ENCODE data around the gene ATG2A. TPM values are rescaled to one million over a fixed set of nuclear protein-coding genes. Genes with fewer than 3 reads are reported as not detected.

The ATG2A gene
- total and polyA plus RNA-seq, 12 donors = 3.6 to 43.5 (median 33.1) TPM

- Histone ChIP-seq H3K4me3 (no peak overlapping the region), H3K27me3 (no peaks in the 10 kb centered on the region), H3K27ac (no peak overlapping the region), H3K36me3 (replicated peaks in 1 of 2) (no peaks in the 10 kb centered on the region), H3K4me1 (replicated peaks in 1 of 2) (peaks cover 4 to 15% of the 10 kb centered on the region in 2 donors), H3K9me3 (replicated peaks in 1 of 3) (no peaks in the 10 kb centered on the region)
- TF ChIP-seq CTCF (IDR thresholded peaks at IDR 0.05) = no peak
- intact Hi-C loops (cut with DNase I) = loop anchor here (5.0 kb wide), 1 partner anchor 43 kb away; no protein-coding TSS in a partner anchor
- WGBS, 4 donors = 90 to 94% (median 92%) methylated on average over 4 to 7 of the region's 7 CpGs
- no peak for DNase-seq
Observed at GRCh38 chr11:64890522-64890939, 26.5 kb downstream of the ATG2A start.

- intact Hi-C loops (cut with DNase I) = no loop called here
- no peak for DNase-seq
- no peaks in the 10 kb centered on the region for H3K9me3 ChIP-seq (replicated peaks in 1 of 3)
- H3K4me1 ChIP-seq (replicated peaks in 1 of 2) = peaks cover 4 to 12% of the 10 kb centered on the region in 2 donors
- 50 to 64% (median 56%) methylated on average over 7 to 9 of the region's 9 CpGs for WGBS, 4 donors
- TF ChIP-seq CTCF (IDR thresholded peaks at IDR 0.05) (no peak), POLR2A (IDR thresholded peaks at IDR 0.05) (no peak)
- H3K27ac ChIP-seq = no peak overlapping the region
- H3K36me3 ChIP-seq (replicated peaks in 1 of 2) = no peaks in the 10 kb centered on the region
- no peak overlapping the region for H3K4me3 ChIP-seq
- no peaks in the 10 kb centered on the region for H3K27me3 ChIP-seq
Observed at GRCh38 chr11:64888729-64889511, 28.1 kb downstream of the ATG2A start.

GRCh38 chr11:64888406-64888728 is 28.6 kb downstream of the ATG2A start:
- no peak for DNase-seq
- Histone ChIP-seq H3K27me3 (no peaks in the 10 kb centered on the region), H3K27ac (no peak overlapping the region), H3K9me3 (replicated peaks in 1 of 3) (no peaks in the 10 kb centered on the region), H3K36me3 (replicated peaks in 1 of 2) (no peaks in the 10 kb centered on the region), H3K4me1 (replicated peaks in 1 of 2) (peaks cover 4 to 11% of the 10 kb centered on the region in 2 donors), H3K4me3 (peak overlapping the region in 1 of 4 donors; percentile 34)
- intact Hi-C loops (cut with DNase I) = no loop called here
- TF ChIP-seq POLR2A (IDR thresholded peaks at IDR 0.05) (no peak), CTCF (IDR thresholded peaks at IDR 0.05) (no peak)
- 57 to 74% (median 63%) methylated on average over 5 to 8 of the region's 8 CpGs for WGBS, 4 donors

GRCh38 chr11:64887757-64888405 is 29.1 kb downstream of the ATG2A start:
- intact Hi-C loops (cut with DNase I) = no loop called here
- DNase-seq = peak; percentile 67 to 86 (median 79)
- Histone ChIP-seq H3K9me3 (replicated peaks in 1 of 3) (no peaks in the 10 kb centered on the region), H3K4me1 (replicated peaks in 1 of 2) (peaks cover 4 to 11% of the 10 kb centered on the region in 2 donors), H3K36me3 (replicated peaks in 1 of 2) (no peaks in the 10 kb centered on the region), H3K4me3 (peak overlapping the region in 1 of 4 donors; percentile 34), H3K27me3 (no peaks in the 10 kb centered on the region), H3K27ac (peak overlapping the region in 1 of 5 donors; percentile 48)
- whole genome bisulfite sequencing, 4 donors = 7 to 22% (median 12%) methylated on average over 15 to 33 of the region's 34 CpGs
- TF ChIP-seq CTCF (IDR thresholded peaks at IDR 0.05) (peak; percentile 86 to 99 (median 94)), POLR2A (IDR thresholded peaks at IDR 0.05) (no peak)

Data from adrenal gland (tissue), 12 donors.